ENCODE data around the gene PTPRN2. TPM values are rescaled to one million over a fixed set of nuclear protein-coding genes. Genes with fewer than 3 reads are reported as not detected.

Gene PTPRN2
- total and polyA plus RNA-seq, 9 of the 15 experiments (the other 6 are each of a cell fraction or from before 2014, with no cell fraction given) = not detected

- in situ Hi-C loops (cut with MboI) = no loop called here
- peaks cover 50 to 94% of the 10 kb centered on the region in 2 experiments for H3K27me3 ChIP-seq (ENCODE audit: control insufficient read depth in 2 of 2, insufficient read depth in 2 of 2, low read length in 2 of 2)
- DNase-seq (ENCODE audit: extremely low read depth in 1 of 4, low spot score in 3 of 4) = no peak
Observed at GRCh38 chr7:158023681-158024350, 563.8 kb downstream of the PTPRN2 start.

GRCh38 chr7:158023157-158023556, 564.5 kb downstream of the PTPRN2 start:
- Histone ChIP-seq H4K20me1 (replicated peaks; ENCODE audit: control insufficient read depth, insufficient read depth, low read length) (peaks cover 7% of the 10 kb centered on the region; the same call in 1 of the 2 replicates), H3K4me2 (ENCODE audit: insufficient read depth, low read length) (no peak overlapping the region), H3K27ac (ENCODE audit: extremely low read depth, low read depth, low read length) (no peak overlapping the region), H3K9ac (ENCODE audit: insufficient read depth in 1 of 2, low read depth in 2 of 2, low read length in 2 of 2) (no peak overlapping the region), H3K27me3 (ENCODE audit: control insufficient read depth in 2 of 2, insufficient read depth in 2 of 2, low read length in 2 of 2) (peaks cover 48 to 93% of the 10 kb centered on the region in 2 experiments), H3K36me3 (ENCODE audit: control insufficient read depth, insufficient read depth, low read length) (no peaks in the 10 kb centered on the region), H3K4me3 (no peak overlapping the region), H3K79me2 (ENCODE audit: control insufficient read depth, insufficient read depth, low read length) (no peaks in the 10 kb centered on the region), H3K9me3 (replicated peaks; ENCODE audit: control insufficient read depth, insufficient read depth, low read depth, low read length) (no peaks in the 10 kb centered on the region), H2AFZ (ENCODE audit: low read depth, low read length) (no peak overlapping the region), H3K9me1 (ENCODE audit: control insufficient read depth, insufficient read depth, low read length) (no peaks in the 10 kb centered on the region), H3K4me1 (replicated peaks in 1 of 2; ENCODE audit: control insufficient read depth in 2 of 2, insufficient read depth in 2 of 2, low read length in 2 of 2) (no peaks in the 10 kb centered on the region)
- intact Hi-C loops (cut with micrococcal nuclease) = no loop called here
- CTCF ChIA-PET (ENCODE audit: low intra/inter-chr PET ratio) = no interaction called here
- no TSS peak for BruUV-seq (replicated peaks)
- POLR2A ChIA-PET = interaction anchor here (0.9 kb wide), 1 partner anchor 9 kb away, joined by 3 read pairs; no protein-coding TSS in a partner anchor
- FAIRE-seq = no peak
- in situ Hi-C loops (cut with MboI) = no loop called here
- ATAC-seq = no peak
- DNase-seq (ENCODE audit: extremely low read depth in 1 of 4, low spot score in 3 of 4) = no peak
- WGBS (ENCODE audit: insufficient coverage, low coverage, missing lambda C conversion rate) = 1% methylated on average over 8 of the region's 8 CpGs
- TF ChIP-seq SNRNP70 (optimal IDR thresholded peaks at IDR 0.05; ENCODE audit: low read depth, low read length) (no peak), HNRNPH1 (optimal IDR thresholded peaks at IDR 0.05; ENCODE audit: low read depth, low read length) (no peak), PBX2 (CRISPR knock-in tag; IDR thresholded peaks at IDR 0.05; ENCODE audit: low read depth) (no peak), PBX2 (tag; conservative IDR thresholded peaks at IDR 0.05; ENCODE audit: low read depth) (no peak), ZNF24 (IDR thresholded peaks at IDR 0.05) (no peak), LEF1 (IDR thresholded peaks at IDR 0.05) (no peak), BDP1 (IDR thresholded peaks at IDR 0.05; ENCODE audit: insufficient read depth, insufficient read length) (no peak), NR2F6 (CRISPR knock-in tag; IDR thresholded peaks at IDR 0.05) (no peak)
- TF ChIP-seq, protein P1, sequence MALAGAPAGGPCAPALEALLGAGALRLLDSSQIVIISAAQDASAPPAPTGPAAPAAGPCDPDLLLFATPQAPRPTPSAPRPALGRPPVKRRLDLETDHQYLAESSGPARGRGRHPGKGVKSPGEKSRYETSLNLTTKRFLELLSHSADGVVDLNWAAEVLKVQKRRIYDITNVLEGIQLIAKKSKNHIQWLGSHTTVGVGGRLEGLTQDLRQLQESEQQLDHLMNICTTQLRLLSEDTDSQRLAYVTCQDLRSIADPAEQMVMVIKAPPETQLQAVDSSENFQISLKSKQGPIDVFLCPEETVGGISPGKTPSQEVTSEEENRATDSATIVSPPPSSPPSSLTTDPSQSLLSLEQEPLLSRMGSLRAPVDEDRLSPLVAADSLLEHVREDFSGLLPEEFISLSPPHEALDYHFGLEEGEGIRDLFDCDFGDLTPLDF (CRISPR knock-in tag; IDR thresholded peaks at IDR 0.05) = no peak

More at GRCh38 chr7:158023681-158024350, 563.8 kb downstream of the PTPRN2 start:
- TF ChIP-seq FOXP1 (CRISPR knock-in tag; IDR thresholded peaks at IDR 0.05) = no peak
- no peak for TF ChIP-seq MTA3 (IDR thresholded peaks at IDR 0.05; ENCODE audit: borderline replicate concordance)
- no peak for TF ChIP-seq MEF2D (tag; conservative IDR thresholded peaks at IDR 0.05; ENCODE audit: low read depth)
- no peak for TF ChIP-seq TEAD1 (CRISPR knock-in tag; IDR thresholded peaks at IDR 0.05)
- TF ChIP-seq ZNF146 (CRISPR knock-in tag; IDR thresholded peaks at IDR 0.05; ENCODE audit: unreplicated experiment) = no peak
- Histone ChIP-seq H3K27ac (ENCODE audit: extremely low read depth, low read depth, low read length) (no peak overlapping the region), H3K9me1 (ENCODE audit: control insufficient read depth, insufficient read depth, low read length) (no peaks in the 10 kb centered on the region), H2AFZ (ENCODE audit: low read depth, low read length) (no peak overlapping the region), H3K4me1 (replicated peaks in 1 of 2; ENCODE audit: control insufficient read depth in 2 of 2, insufficient read depth in 2 of 2, low read length in 2 of 2) (no peaks in the 10 kb centered on the region), H3K36me3 (ENCODE audit: control insufficient read depth, insufficient read depth, low read length) (no peaks in the 10 kb centered on the region), H3K79me2 (ENCODE audit: control insufficient read depth, insufficient read depth, low read length) (no peaks in the 10 kb centered on the region), H3K4me2 (ENCODE audit: insufficient read depth, low read length) (no peak overlapping the region), H3K9me3 (replicated peaks; ENCODE audit: control insufficient read depth, insufficient read depth, low read depth, low read length) (no peaks in the 10 kb centered on the region), H3K9ac (ENCODE audit: insufficient read depth in 1 of 2, low read depth in 2 of 2, low read length in 2 of 2) (no peak overlapping the region), H3K4me3 (no peak overlapping the region), H4K20me1 (replicated peaks; ENCODE audit: control insufficient read depth, insufficient read depth, low read length) (peaks cover 7% of the 10 kb centered on the region; the same call in 1 of the 2 replicates)
- ATAC-seq (no peak), FAIRE-seq (no peak)
- ChIA-PET CTCF (ENCODE audit: low intra/inter-chr PET ratio) (no interaction called here), POLR2A (interaction anchor here (0.7 to 0.9 kb wide), 2 partner anchors 9 to 166 kb away, joined by 3 read pairs; no protein-coding TSS in a partner anchor)
- BruUV-seq (replicated peaks) = no TSS peak
- WGBS (ENCODE audit: insufficient coverage, low coverage, missing lambda C conversion rate) = under 1% methylated on average over 7 of the region's 7 CpGs
- intact Hi-C loops (cut with micrococcal nuclease) = no loop called here
